Measurements from ENCODE around the gene BICD1. TPM values are rescaled to one million over a fixed set of nuclear protein-coding genes. Genes with fewer than 3 reads are reported as not detected.
"Not testable (repeated sequence)": the region's sequence is repeated elsewhere in the genome, so short reads cannot be mapped to it uniquely, and the experiment has no call there.

Gene BICD1
- total RNA-seq, 4 donors from 2014 or later: 0.70 to 7.8 (median 2.8) TPM

GRCh38 chr12:32089156-32089555 is 17.5 kb upstream of the BICD1 start:
- no peak for DNase-seq
- no peaks in the 10 kb centered on the region for H3K9me3 ChIP-seq
- no peaks in the 10 kb centered on the region for H3K4me1 ChIP-seq
- 75 to 86% methylated on average over 5 of the region's 5 CpGs for WGBS, 2 donors
- H3K4me3 ChIP-seq: no peak overlapping the region
- intact Hi-C loops (cut with DNase I): no loop called here
- no peak overlapping the region for H3K27ac ChIP-seq
- no peaks in the 10 kb centered on the region for H3K27me3 ChIP-seq
- H3K36me3 ChIP-seq: no peaks in the 10 kb centered on the region
- TF ChIP-seq POLR2A (IDR thresholded peaks at IDR 0.05) (no peak), CTCF (IDR thresholded peaks at IDR 0.05) (no peak)

GRCh38 chr12:32089586-32089985 is 17.1 kb upstream of the BICD1 start:
- no peaks in the 10 kb centered on the region for H3K27me3 ChIP-seq
- no peak overlapping the region for H3K27ac ChIP-seq
- TF ChIP-seq CTCF (IDR thresholded peaks at IDR 0.05) (no peak), POLR2A (IDR thresholded peaks at IDR 0.05) (no peak)
- 100% methylated on average over 3 of the region's 3 CpGs for WGBS, 2 donors
- intact Hi-C loops (cut with DNase I): no loop called here
- H3K9me3 ChIP-seq: no peaks in the 10 kb centered on the region
- no peak overlapping the region for H3K4me3 ChIP-seq
- DNase-seq: no peak
- H3K4me1 ChIP-seq: no peaks in the 10 kb centered on the region
- no peaks in the 10 kb centered on the region for H3K36me3 ChIP-seq

GRCh38 chr12:32091696-32092095 is 15.0 kb upstream of the BICD1 start:
- no peaks in the 10 kb centered on the region for H3K4me1 ChIP-seq
- no peak overlapping the region for H3K27ac ChIP-seq
- no peak for DNase-seq
- no peaks in the 10 kb centered on the region for H3K27me3 ChIP-seq
- 43 to 77% methylated on average over 1 of the region's 1 CpG for WGBS, 2 donors
- intact Hi-C loops (cut with DNase I): no loop called here
- no peaks in the 10 kb centered on the region for H3K36me3 ChIP-seq
- H3K9me3 ChIP-seq: no peaks in the 10 kb centered on the region
- TF ChIP-seq CTCF (IDR thresholded peaks at IDR 0.05) (no peak), POLR2A (IDR thresholded peaks at IDR 0.05) (no peak)
- H3K4me3 ChIP-seq: no peak overlapping the region

- intact Hi-C loops (cut with DNase I): no loop called here
- H3K9me3 ChIP-seq: no peaks in the 10 kb centered on the region
- H3K36me3 ChIP-seq: no peaks in the 10 kb centered on the region
- H3K27ac ChIP-seq: no peak overlapping the region
- no peak overlapping the region for H3K4me3 ChIP-seq
- no peaks in the 10 kb centered on the region for H3K27me3 ChIP-seq
- TF ChIP-seq CTCF (IDR thresholded peaks at IDR 0.05): no peak
- 65 to 87% methylated on average over 4 of the region's 4 CpGs for WGBS, 2 donors
- DNase-seq: no peak
- H3K4me1 ChIP-seq: no peaks in the 10 kb centered on the region
Observed at GRCh38 chr12:32098112-32098511, 8.5 kb upstream of the BICD1 start.

GRCh38 chr12:32099275-32099674 is 7.4 kb upstream of the BICD1 start:
- H3K27ac ChIP-seq; H3K4me1 ChIP-seq; H3K36me3 ChIP-seq; H3K9me3 ChIP-seq; H3K27me3 ChIP-seq; intact Hi-C loops (cut with DNase I); H3K4me3 ChIP-seq; DNase-seq: not testable (repeated sequence)
- WGBS, 2 donors: 80% methylated on average over 1 of the region's 1 CpG; no CpG with 5 or more reads in 1 of the 2 donors

GRCh38 chr12:32100361-32100760 is 6.3 kb upstream of the BICD1 start:
- intact Hi-C loops (cut with DNase I): no loop called here

More at GRCh38 chr12:32100361-32100760, 6.3 kb upstream of the BICD1 start:
- H3K4me3 ChIP-seq: no peak overlapping the region
- 75 to 91% methylated on average over 1 to 3 of the region's 4 CpGs for WGBS, 2 donors
- no peak overlapping the region for H3K27ac ChIP-seq
- H3K36me3 ChIP-seq: no peaks in the 10 kb centered on the region
- H3K4me1 ChIP-seq: no peaks in the 10 kb centered on the region
- no peak for TF ChIP-seq POLR2A (IDR thresholded peaks at IDR 0.05)
- TF ChIP-seq CTCF (IDR thresholded peaks at IDR 0.05): no peak
- H3K9me3 ChIP-seq: no peaks in the 10 kb centered on the region
- DNase-seq: no peak
- H3K27me3 ChIP-seq: no peaks in the 10 kb centered on the region

All from esophagus squamous epithelium (tissue), 5 donors.